ENCODE results near the gene TEX11. TPM values are rescaled to one million over a fixed set of nuclear protein-coding genes. Genes with fewer than 3 reads are reported as not detected.
"Not testable (repeated sequence)": the region's sequence is repeated elsewhere in the genome, so short reads cannot be mapped to it uniquely, and the experiment has no call there.

The TEX11 gene
- total and polyA plus RNA-seq, 9 of the 15 experiments (the other 6 are each of a cell fraction or from before 2014, with no cell fraction given), result 0.27 to 1.1 (median 0.45) TPM

- H3K36me3 ChIP-seq (ENCODE audit: control insufficient read depth, insufficient read depth, low read length); H3K9me1 ChIP-seq (ENCODE audit: control insufficient read depth, insufficient read depth, low read length); H2AFZ ChIP-seq (ENCODE audit: low read depth, low read length); H3K4me1 ChIP-seq (replicated peaks in 1 of 2; ENCODE audit: control insufficient read depth in 2 of 2, insufficient read depth in 2 of 2, low read length in 2 of 2); in situ Hi-C loops (cut with MboI); H3K9ac ChIP-seq (ENCODE audit: insufficient read depth in 1 of 2, low read depth in 2 of 2, low read length in 2 of 2); BruUV-seq (replicated peaks); H3K4me3 ChIP-seq; intact Hi-C loops (cut with micrococcal nuclease); DNase-seq (ENCODE audit: extremely low read depth in 1 of 4, low spot score in 3 of 4); ATAC-seq; H3K27me3 ChIP-seq (ENCODE audit: control insufficient read depth in 2 of 2, insufficient read depth in 2 of 2, low read length in 2 of 2); H3K9me3 ChIP-seq (replicated peaks; ENCODE audit: control insufficient read depth, insufficient read depth, low read depth, low read length); CTCF ChIA-PET (ENCODE audit: low intra/inter-chr PET ratio); H3K79me2 ChIP-seq (ENCODE audit: control insufficient read depth, insufficient read depth, low read length); H3K4me2 ChIP-seq (ENCODE audit: insufficient read depth, low read length); FAIRE-seq; H3K27ac ChIP-seq (ENCODE audit: extremely low read depth, low read depth, low read length); H4K20me1 ChIP-seq (replicated peaks; ENCODE audit: control insufficient read depth, insufficient read depth, low read length); POLR2A ChIA-PET: not testable (repeated sequence)
- 0% methylated on average over 1 of the region's 4 CpGs for WGBS (ENCODE audit: insufficient coverage, low coverage, missing lambda C conversion rate)
Measured at GRCh38 chrX:70515270-70515669, 393.2 kb downstream of the TEX11 start.

- Histone ChIP-seq H3K9me3 (replicated peaks; ENCODE audit: control insufficient read depth, insufficient read depth, low read depth, low read length) (no peaks in the 10 kb centered on the region), H3K4me1 (replicated peaks in 1 of 2; ENCODE audit: control insufficient read depth in 2 of 2, insufficient read depth in 2 of 2, low read length in 2 of 2) (no peaks in the 10 kb centered on the region; a peak in 1 of 5 replicates), H3K27me3 (ENCODE audit: control insufficient read depth in 2 of 2, insufficient read depth in 2 of 2, low read length in 2 of 2) (peaks cover 0 to 4% of the 10 kb centered on the region in 2 experiments; a peak in 2 of 5 replicates), H3K4me2 (ENCODE audit: insufficient read depth, low read length) (no peak overlapping the region), H3K79me2 (ENCODE audit: control insufficient read depth, insufficient read depth, low read length) (no peaks in the 10 kb centered on the region), H2AFZ (ENCODE audit: low read depth, low read length) (no peak overlapping the region), H3K27ac (ENCODE audit: extremely low read depth, low read depth, low read length) (no peak overlapping the region), H3K36me3 (ENCODE audit: control insufficient read depth, insufficient read depth, low read length) (no peaks in the 10 kb centered on the region), H4K20me1 (replicated peaks; ENCODE audit: control insufficient read depth, insufficient read depth, low read length) (0 out of 2 replicates have a peak, but pooled peaks cover 2% of the 10 kb centered on the region), H3K9me1 (ENCODE audit: control insufficient read depth, insufficient read depth, low read length) (no peaks in the 10 kb centered on the region), H3K9ac (ENCODE audit: insufficient read depth in 1 of 2, low read depth in 2 of 2, low read length in 2 of 2) (no peak overlapping the region), H3K4me3 (no peak overlapping the region)
- ATAC-seq (no peak), FAIRE-seq (no peak), DNase-seq (ENCODE audit: extremely low read depth in 1 of 4, low spot score in 3 of 4) (no peak)
- BruUV-seq (replicated peaks), result no TSS peak
- CTCF ChIA-PET (ENCODE audit: low intra/inter-chr PET ratio), result no interaction called here
- intact Hi-C loops (cut with micrococcal nuclease), result no loop called here
- WGBS (ENCODE audit: insufficient coverage, low coverage, missing lambda C conversion rate), result 5% methylated on average over 4 of the region's 4 CpGs
- in situ Hi-C loops (cut with MboI), result no loop called here
- POLR2A ChIA-PET, result no interaction called here
- no peak for TF ChIP-seq ZZZ3 (IDR thresholded peaks at IDR 0.05)
- no peak for TF ChIP-seq FOXP1 (CRISPR knock-in tag; IDR thresholded peaks at IDR 0.05)
- TF ChIP-seq U2AF2 (optimal IDR thresholded peaks at IDR 0.05; ENCODE audit: low read depth, low read length), result no peak
- no peak for TF ChIP-seq ZNF354B (CRISPR knock-in tag; IDR thresholded peaks at IDR 0.05)
- no peak for TF ChIP-seq ZBTB5 (IDR thresholded peaks at IDR 0.05)
- TF ChIP-seq ZNF121 (CRISPR knock-in tag; conservative IDR thresholded peaks at IDR 0.05), result no peak
- no peak for TF ChIP-seq ZNF717 (CRISPR knock-in tag; IDR thresholded peaks at IDR 0.05)
- TF ChIP-seq BHLHE40 (IDR thresholded peaks at IDR 0.05; ENCODE audit: low read length), result 0 out of 2 replicates have a peak, but pooled peaks have one; percentile 23
- TF ChIP-seq PBX2 (CRISPR knock-in tag; IDR thresholded peaks at IDR 0.05; ENCODE audit: low read depth), result no peak
- peak; percentile 29; the same call in 1 of the 2 replicates for TF ChIP-seq PBX2 (tag; conservative IDR thresholded peaks at IDR 0.05; ENCODE audit: low read depth)
- TF ChIP-seq L3MBTL2 (IDR thresholded peaks at IDR 0.05), result no peak
- TF ChIP-seq PREB (CRISPR knock-in tag; IDR thresholded peaks at IDR 0.05), result no peak
Measured at GRCh38 chrX:70509078-70509477, 399.4 kb downstream of the TEX11 start.

Measured in K562 (cell line).